ENCODE results near the gene TACSTD2.

DNA sequence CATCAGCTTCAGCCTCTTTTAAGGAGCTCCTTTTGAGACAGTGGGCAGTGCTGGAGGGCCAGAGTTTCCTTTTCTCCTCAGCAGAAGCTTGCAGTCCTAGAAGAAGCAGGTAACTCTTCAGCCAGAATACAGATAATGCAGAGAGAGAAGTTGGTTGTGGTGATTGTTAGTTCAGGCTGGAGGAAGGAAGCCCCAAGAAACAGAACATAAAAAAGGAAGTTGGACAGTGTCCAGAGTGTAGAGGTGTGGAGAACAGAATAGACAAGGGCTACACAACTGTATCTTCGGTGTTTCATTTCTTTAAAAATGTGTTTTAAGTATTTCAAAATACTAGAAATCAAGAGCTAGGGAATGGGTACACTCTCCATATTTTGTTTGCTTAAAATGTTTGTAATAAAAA is 6.4 kb upstream of the TACSTD2 start:
- TF ChIP-seq, protein P1, sequence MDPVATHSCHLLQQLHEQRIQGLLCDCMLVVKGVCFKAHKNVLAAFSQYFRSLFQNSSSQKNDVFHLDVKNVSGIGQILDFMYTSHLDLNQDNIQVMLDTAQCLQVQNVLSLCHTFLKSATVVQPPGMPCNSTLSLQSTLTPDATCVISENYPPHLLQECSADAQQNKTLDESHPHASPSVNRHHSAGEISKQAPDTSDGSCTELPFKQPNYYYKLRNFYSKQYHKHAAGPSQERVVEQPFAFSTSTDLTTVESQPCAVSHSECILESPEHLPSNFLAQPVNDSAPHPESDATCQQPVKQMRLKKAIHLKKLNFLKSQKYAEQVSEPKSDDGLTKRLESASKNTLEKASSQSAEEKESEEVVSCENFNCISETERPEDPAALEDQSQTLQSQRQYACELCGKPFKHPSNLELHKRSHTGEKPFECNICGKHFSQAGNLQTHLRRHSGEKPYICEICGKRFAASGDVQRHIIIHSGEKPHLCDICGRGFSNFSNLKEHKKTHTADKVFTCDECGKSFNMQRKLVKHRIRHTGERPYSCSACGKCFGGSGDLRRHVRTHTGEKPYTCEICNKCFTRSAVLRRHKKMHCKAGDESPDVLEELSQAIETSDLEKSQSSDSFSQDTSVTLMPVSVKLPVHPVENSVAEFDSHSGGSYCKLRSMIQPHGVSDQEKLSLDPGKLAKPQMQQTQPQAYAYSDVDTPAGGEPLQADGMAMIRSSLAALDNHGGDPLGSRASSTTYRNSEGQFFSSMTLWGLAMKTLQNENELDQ (tag by site-specific recombination; IDR thresholded peaks at IDR 0.05; ENCODE audit: low read depth), result no peak
- TF ChIP-seq HOXA7 (CRISPR knock-in tag; IDR thresholded peaks at IDR 0.05; ENCODE audit: borderline replicate concordance) (no peak), ZSCAN16 (tag by site-specific recombination; IDR thresholded peaks at IDR 0.05) (no peak), KLF16 (tag by site-specific recombination; IDR thresholded peaks at IDR 0.05) (no peak), ZNF184 (tag by site-specific recombination; IDR thresholded peaks at IDR 0.05) (no peak), ZSCAN30 (tag by site-specific recombination; IDR thresholded peaks at IDR 0.05) (no peak), ZNF426 (tag by site-specific recombination; IDR thresholded peaks at IDR 0.05) (no peak), ZNF248 (tag by site-specific recombination; IDR thresholded peaks at IDR 0.05) (no peak)
- TF ChIP-seq, protein P2, sequence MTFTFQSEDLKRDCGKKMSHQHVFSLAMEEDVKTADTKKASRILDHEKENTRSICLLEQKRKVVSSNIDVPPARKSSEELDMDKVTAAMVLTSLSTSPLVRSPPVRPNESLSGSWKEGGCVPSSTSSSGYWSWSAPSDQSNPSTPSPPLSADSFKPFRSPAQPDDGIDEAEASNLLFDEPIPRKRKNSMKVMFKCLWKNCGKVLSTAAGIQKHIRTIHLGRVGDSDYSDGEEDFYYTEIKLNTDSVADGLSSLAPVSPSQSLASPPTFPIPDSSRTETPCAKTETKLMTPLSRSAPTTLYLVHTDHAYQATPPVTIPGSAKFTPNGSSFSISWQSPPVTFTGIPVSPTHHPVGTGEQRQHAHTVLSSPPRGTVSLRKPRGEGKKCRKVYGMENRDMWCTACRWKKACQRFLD (tag by site-specific recombination; IDR thresholded peaks at IDR 0.05), result no peak
- TF ChIP-seq, protein P3, sequence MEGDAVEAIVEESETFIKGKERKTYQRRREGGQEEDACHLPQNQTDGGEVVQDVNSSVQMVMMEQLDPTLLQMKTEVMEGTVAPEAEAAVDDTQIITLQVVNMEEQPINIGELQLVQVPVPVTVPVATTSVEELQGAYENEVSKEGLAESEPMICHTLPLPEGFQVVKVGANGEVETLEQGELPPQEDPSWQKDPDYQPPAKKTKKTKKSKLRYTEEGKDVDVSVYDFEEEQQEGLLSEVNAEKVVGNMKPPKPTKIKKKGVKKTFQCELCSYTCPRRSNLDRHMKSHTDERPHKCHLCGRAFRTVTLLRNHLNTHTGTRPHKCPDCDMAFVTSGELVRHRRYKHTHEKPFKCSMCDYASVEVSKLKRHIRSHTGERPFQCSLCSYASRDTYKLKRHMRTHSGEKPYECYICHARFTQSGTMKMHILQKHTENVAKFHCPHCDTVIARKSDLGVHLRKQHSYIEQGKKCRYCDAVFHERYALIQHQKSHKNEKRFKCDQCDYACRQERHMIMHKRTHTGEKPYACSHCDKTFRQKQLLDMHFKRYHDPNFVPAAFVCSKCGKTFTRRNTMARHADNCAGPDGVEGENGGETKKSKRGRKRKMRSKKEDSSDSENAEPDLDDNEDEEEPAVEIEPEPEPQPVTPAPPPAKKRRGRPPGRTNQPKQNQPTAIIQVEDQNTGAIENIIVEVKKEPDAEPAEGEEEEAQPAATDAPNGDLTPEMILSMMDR (tag by site-specific recombination; IDR thresholded peaks at IDR 0.05), result no peak
- TF ChIP-seq, protein P4, sequence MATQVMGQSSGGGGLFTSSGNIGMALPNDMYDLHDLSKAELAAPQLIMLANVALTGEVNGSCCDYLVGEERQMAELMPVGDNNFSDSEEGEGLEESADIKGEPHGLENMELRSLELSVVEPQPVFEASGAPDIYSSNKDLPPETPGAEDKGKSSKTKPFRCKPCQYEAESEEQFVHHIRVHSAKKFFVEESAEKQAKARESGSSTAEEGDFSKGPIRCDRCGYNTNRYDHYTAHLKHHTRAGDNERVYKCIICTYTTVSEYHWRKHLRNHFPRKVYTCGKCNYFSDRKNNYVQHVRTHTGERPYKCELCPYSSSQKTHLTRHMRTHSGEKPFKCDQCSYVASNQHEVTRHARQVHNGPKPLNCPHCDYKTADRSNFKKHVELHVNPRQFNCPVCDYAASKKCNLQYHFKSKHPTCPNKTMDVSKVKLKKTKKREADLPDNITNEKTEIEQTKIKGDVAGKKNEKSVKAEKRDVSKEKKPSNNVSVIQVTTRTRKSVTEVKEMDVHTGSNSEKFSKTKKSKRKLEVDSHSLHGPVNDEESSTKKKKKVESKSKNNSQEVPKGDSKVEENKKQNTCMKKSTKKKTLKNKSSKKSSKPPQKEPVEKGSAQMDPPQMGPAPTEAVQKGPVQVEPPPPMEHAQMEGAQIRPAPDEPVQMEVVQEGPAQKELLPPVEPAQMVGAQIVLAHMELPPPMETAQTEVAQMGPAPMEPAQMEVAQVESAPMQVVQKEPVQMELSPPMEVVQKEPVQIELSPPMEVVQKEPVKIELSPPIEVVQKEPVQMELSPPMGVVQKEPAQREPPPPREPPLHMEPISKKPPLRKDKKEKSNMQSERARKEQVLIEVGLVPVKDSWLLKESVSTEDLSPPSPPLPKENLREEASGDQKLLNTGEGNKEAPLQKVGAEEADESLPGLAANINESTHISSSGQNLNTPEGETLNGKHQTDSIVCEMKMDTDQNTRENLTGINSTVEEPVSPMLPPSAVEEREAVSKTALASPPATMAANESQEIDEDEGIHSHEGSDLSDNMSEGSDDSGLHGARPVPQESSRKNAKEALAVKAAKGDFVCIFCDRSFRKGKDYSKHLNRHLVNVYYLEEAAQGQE (tag by site-specific recombination; IDR thresholded peaks at IDR 0.05), result no peak
- TF ChIP-seq, protein P5, sequence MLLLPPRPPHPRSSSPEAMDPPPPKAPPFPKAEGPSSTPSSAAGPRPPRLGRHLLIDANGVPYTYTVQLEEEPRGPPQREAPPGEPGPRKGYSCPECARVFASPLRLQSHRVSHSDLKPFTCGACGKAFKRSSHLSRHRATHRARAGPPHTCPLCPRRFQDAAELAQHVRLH (tag by site-specific recombination; IDR thresholded peaks at IDR 0.05), result no peak
- TF ChIP-seq, protein P6, sequence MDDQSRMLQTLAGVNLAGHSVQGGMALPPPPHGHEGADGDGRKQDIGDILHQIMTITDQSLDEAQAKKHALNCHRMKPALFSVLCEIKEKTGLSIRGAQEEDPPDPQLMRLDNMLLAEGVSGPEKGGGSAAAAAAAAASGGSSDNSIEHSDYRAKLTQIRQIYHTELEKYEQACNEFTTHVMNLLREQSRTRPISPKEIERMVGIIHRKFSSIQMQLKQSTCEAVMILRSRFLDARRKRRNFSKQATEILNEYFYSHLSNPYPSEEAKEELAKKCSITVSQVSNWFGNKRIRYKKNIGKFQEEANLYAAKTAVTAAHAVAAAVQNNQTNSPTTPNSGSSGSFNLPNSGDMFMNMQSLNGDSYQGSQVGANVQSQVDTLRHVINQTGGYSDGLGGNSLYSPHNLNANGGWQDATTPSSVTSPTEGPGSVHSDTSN (CRISPR knock-in tag; IDR thresholded peaks at IDR 0.05), result no peak
- TF ChIP-seq, protein P7, sequence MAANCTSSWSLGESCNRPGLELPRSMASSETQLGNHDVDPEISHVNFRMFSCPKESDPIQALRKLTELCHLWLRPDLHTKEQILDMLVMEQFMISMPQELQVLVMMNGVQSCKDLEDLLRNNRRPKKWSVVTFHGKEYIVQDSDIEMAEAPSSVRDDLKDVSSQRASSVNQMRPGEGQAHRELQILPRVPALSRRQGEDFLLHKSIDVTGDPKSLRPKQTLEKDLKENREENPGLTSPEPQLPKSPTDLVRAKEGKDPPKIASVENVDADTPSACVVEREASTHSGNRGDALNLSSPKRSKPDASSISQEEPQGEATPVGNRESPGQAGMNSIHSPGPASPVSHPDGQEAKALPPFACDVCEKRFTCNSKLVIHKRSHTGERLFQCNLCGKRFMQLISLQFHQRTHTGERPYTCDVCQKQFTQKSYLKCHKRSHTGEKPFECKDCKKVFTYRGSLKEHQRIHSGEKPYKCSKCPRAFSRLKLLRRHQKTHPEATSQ (tag by site-specific recombination; IDR thresholded peaks at IDR 0.05), result no peak
